ENCODE measurements around the gene KRTAP1-4. TPM values are rescaled to one million over a fixed set of nuclear protein-coding genes. Genes with fewer than 3 reads are reported as not detected.
"Not testable (repeated sequence)": the region's sequence is repeated elsewhere in the genome, so short reads cannot be mapped to it uniquely, and the experiment has no call there.

The KRTAP1-4 gene
- total RNA-seq, 1 donor from 2014 or later, result not detected

DNA sequence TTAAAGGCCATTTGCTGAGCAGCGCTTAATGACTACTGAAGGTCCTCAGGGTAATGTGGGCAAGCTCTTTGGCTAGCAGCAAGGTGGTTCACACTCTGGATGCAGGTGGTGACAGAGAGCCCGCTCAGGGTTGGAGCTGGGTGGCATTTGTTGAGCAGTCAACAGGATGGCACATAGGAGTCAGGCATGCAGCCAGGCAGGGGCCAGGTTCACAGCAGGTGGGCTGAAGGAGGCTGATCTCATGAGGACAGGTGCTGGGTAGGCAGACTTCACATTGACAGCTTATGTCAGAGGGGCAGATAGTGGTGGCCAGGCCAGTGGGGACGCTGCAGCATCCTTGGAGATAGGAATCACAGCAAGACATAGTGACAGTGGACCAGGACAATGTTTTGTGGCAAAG is 25.6 kb downstream of the KRTAP1-4 start:
- no peak for DNase-seq (ENCODE audit: low spot score)

GRCh38 chr17:41003926-41004325 is 26.1 kb downstream of the KRTAP1-4 start:
- no peak for DNase-seq (ENCODE audit: low spot score)

DNA sequence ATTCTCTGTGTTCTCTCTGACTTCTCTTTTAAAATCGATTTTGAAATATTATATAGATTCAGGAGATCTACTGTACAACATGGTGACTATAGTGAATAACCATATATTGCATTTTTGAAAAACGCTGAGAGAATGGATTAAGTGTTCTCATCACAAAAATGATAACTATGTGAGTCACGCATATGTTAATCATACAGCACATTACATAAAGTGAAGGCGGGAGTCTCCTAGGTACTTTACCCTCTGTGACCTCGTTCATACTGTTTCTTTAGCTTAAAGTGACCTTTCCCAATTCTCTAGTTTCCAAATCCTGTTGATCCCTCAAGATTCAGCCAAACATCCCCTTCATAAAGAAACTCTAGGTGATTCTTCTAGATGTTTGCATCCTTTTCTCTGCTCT is 27.2 kb downstream of the KRTAP1-4 start:
- no peak for DNase-seq (ENCODE audit: low spot score)

DNA sequence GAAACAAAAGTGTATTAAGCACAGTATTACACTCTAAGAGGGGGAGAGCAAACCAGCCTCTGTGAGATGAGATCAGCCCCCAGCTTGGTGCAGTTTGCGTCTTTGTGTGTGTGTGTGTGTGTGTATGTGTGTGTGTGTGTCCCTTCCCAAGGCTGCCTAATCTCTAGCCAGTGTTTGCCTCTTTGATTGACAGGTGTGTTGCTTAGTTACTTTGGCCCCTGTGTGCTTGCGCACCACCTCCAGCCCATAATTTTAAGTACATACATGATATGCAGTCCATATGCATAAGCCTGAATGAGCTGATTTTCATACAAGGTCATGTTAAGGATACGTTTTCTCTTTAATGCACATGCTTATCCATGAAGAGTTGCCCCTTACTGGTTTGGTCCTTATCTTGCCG is 28.2 kb downstream of the KRTAP1-4 start:
- DNase-seq (ENCODE audit: low spot score), result no peak

DNA sequence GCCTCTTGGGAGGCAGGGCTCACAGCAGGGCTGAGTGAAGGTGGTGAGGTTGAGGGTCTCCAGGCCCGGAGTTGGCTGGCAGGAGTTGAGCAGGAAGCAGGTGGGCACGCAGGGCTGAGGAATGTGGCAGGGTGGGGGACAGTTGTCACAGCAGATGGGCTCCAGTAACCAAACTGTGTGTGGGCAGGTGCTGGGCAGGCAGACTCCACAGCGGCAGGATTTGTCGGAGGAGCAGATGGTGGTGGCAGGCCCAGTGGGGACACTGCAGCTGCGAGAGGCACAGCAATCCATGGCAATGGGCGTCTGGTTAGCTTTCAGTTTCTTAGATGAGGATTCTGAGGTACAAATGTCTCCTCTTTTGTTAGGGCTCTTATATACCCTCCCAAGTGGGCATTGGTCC is 30.4 kb downstream of the KRTAP1-4 start, which contains the start of gene KRTAP3-2:
Gene KRTAP3-2, minus strand, starts transcription at position 344 of the 400 bp plus-strand sequence. Its CDS starts 53 bp downstream, at position 291.
- DNase-seq (ENCODE audit: low spot score), result not testable (repeated sequence)

GRCh38 chr17:40997361-40997760 is 32.6 kb downstream of the KRTAP1-4 start:
- no peak for DNase-seq (ENCODE audit: low spot score)

GRCh38 chr17:40996829-40997228 is 33.2 kb downstream of the KRTAP1-4 start:
- no peak for DNase-seq (ENCODE audit: low spot score)

DNA sequence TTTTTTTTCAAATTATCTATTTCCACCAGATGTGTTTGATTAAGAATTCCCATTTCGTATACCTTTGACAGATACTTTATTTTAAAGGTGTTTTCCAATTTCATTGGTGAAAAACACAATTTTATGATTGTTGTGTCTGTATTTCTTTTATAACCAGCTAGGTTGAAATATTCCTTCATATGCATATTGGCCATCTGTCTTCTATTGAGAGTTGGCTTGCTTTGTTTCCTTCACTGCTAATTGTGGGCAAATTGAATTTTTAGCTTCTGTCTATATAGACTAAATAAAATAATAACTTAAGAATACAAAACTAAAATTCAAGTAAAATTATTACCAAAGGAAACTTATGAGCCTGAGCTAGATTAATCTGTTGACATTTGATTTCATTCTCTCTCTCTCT is 34.9 kb downstream of the KRTAP1-4 start:
- no peak for DNase-seq (ENCODE audit: low spot score)

- no peak for DNase-seq (ENCODE audit: low spot score)
These were observed 36.2 kb downstream of the KRTAP1-4 start, which contains the start of gene KRTAP3-3 for GRCh38 chr17:40993839-40994238. Gene KRTAP3-3, minus strand, starts transcription at chr17:40994164. Its CDS starts 67 bp downstream, at chr17:40994097.

GRCh38 chr17:40993084-40993483 is 36.9 kb downstream of the KRTAP1-4 start:
- no peak for DNase-seq (ENCODE audit: low spot score)

- no peak for DNase-seq (ENCODE audit: low spot score)
These were observed 37.3 kb downstream of the KRTAP1-4 start for GRCh38 chr17:40992666-40993065.

- DNase-seq (ENCODE audit: low spot score), result no peak
These were observed 43.1 kb downstream of the KRTAP1-4 start for GRCh38 chr17:40986920-40987319.

- DNase-seq (ENCODE audit: low spot score), result no peak
These were observed 45.8 kb downstream of the KRTAP1-4 start, which contains the start of gene KRT40 for GRCh38 chr17:40984226-40984625. Gene KRT40, minus strand, starts transcription at chr17:40984326. Its CDS starts 53 bp downstream, at chr17:40984273.

DNA sequence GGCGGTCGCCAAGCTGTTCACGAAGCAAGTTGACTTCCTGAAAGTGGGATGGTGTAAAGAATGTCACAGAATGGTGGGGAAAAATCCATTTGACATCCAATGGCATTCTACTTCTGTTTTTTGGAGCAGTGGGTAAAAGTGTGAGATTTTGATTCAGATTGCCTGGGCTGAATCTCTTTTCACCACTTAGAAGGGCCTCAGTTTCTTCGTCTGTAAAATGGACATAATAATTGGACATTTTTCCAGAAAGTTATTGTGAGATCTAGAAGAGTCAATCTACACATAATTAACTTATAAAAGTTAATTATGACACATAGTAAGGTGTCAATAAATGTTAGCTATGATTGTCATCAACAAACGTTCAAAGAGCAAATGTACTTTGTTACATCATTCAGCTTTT is 48.9 kb downstream of the KRTAP1-4 start:
- no peak for DNase-seq (ENCODE audit: low spot score)

- no peak for DNase-seq (ENCODE audit: low spot score)
These were observed 49.4 kb downstream of the KRTAP1-4 start for GRCh38 chr17:40980596-40980995.

- DNase-seq (ENCODE audit: low spot score), result no peak
These were observed 49.9 kb downstream of the KRTAP1-4 start for GRCh38 chr17:40980117-40980516.

Other genes starting within 250 kb of the KRTAP1-4 start
- gene KRT27, start 247.6 kb downstream of the KRTAP1-4 start, total RNA-seq, result not detected
- not detected for gene KRT28, start 230.2 kb downstream of the KRTAP1-4 start, total RNA-seq
- gene KRT10, start 207.6 kb downstream of the KRTAP1-4 start, total RNA-seq, result 30.1 TPM
- gene KRT12, start 163.0 kb downstream of the KRTAP1-4 start, total RNA-seq, result not detected
- gene KRT20, start 145.0 kb downstream of the KRTAP1-4 start, total RNA-seq, result 0.32 TPM
- gene KRT23, start 92.5 kb downstream of the KRTAP1-4 start, total RNA-seq, result 7.0 TPM
- not detected for gene KRT39, start 63.2 kb downstream of the KRTAP1-4 start, total RNA-seq
- not detected for gene KRT40, start 45.9 kb downstream of the KRTAP1-4 start, total RNA-seq
- not detected for gene KRTAP3-3, start 36.0 kb downstream of the KRTAP1-4 start, total RNA-seq
- gene KRTAP3-2, start 30.3 kb downstream of the KRTAP1-4 start, total RNA-seq, result not detected
- not detected for gene KRTAP3-1, start 21.1 kb downstream of the KRTAP1-4 start, total RNA-seq
- gene KRTAP1-5, start 3.0 kb downstream of the KRTAP1-4 start, total RNA-seq, result not detected
- gene KRTAP1-3, start 4.7 kb upstream of the KRTAP1-4 start, total RNA-seq, result not detected
- gene KRTAP1-1, start 11.3 kb upstream of the KRTAP1-4 start, total RNA-seq, result not detected
- gene KRTAP2-1, start 17.1 kb upstream of the KRTAP1-4 start, total RNA-seq, result not detected
- gene KRTAP2-2, start 25.0 kb upstream of the KRTAP1-4 start, total RNA-seq, result not detected
- not detected for gene KRTAP2-3, start 29.9 kb upstream of the KRTAP1-4 start, total RNA-seq
- gene KRTAP2-4, start 35.7 kb upstream of the KRTAP1-4 start, total RNA-seq, result not detected
- gene KRTAP4-7, start 54.0 kb upstream of the KRTAP1-4 start, total RNA-seq, result not detected
- gene KRTAP4-8, start 67.9 kb upstream of the KRTAP1-4 start, total RNA-seq, result not detected
- not detected for gene KRTAP4-16, start 72.0 kb upstream of the KRTAP1-4 start, total RNA-seq
- not detected for gene KRTAP4-9, start 75.2 kb upstream of the KRTAP1-4 start, total RNA-seq
- gene KRTAP4-11, start 88.2 kb upstream of the KRTAP1-4 start, total RNA-seq, result not detected
- not detected for gene KRTAP4-12, start 94.0 kb upstream of the KRTAP1-4 start, total RNA-seq
- not detected for gene KRTAP4-6, start 110.3 kb upstream of the KRTAP1-4 start, total RNA-seq
- not detected for gene KRTAP4-5, start 119.6 kb upstream of the KRTAP1-4 start, total RNA-seq
- gene KRTAP4-4, start 130.6 kb upstream of the KRTAP1-4 start, total RNA-seq, result not detected
- gene KRTAP4-3, start 138.0 kb upstream of the KRTAP1-4 start, total RNA-seq, result not detected
- not detected for gene KRTAP4-2, start 148.0 kb upstream of the KRTAP1-4 start, total RNA-seq
- gene KRTAP4-1, start 154.7 kb upstream of the KRTAP1-4 start, total RNA-seq, result not detected
- gene KRTAP9-1, start 159.7 kb upstream of the KRTAP1-4 start, total RNA-seq, result not detected
- not detected for gene KRTAP9-2, start 196.5 kb upstream of the KRTAP1-4 start, total RNA-seq
- not detected for gene KRTAP9-3, start 202.3 kb upstream of the KRTAP1-4 start, total RNA-seq
- gene KRTAP9-8, start 207.8 kb upstream of the KRTAP1-4 start, total RNA-seq, result not detected
- not detected for gene KRTAP9-4, start 219.5 kb upstream of the KRTAP1-4 start, total RNA-seq
- not detected for gene KRTAP9-9, start 225.2 kb upstream of the KRTAP1-4 start, total RNA-seq
- not detected for gene KRTAP9-6, start 235.2 kb upstream of the KRTAP1-4 start, total RNA-seq
- gene KRTAP9-7, start 245.5 kb upstream of the KRTAP1-4 start, total RNA-seq, result not detected